GM23338 (cell line): ENCODE results near the gene UPF1. TPM values are rescaled to one million over a fixed set of nuclear protein-coding genes. Genes with fewer than 3 reads are reported as not detected.
A peak's percentile ranks its signal among the peaks of the same experiment; 100 is the strongest.

Experiments used
- ATAC-seq: fragments of 200-7000 bp; cut with Tn5 transposase; 3 replicates; pipeline ENCODE4 v1.9.1; 2020
- DNase-seq: peaks from one replicate; pipeline ENCODE4 v3.0.0-alpha.2; 2015; ENCODE audit warnings: low spot score
- H2AFZ ChIP-seq: fragments of 200-600 bp; sonication (generic); 2 replicates; pipeline ENCODE4 v1.8.0; 2016; ENCODE audit warnings: antibody characterized with exemption, mild to moderate bottlenecking, moderate library complexity
- H3F3A ChIP-seq: fragments of 200-600 bp; sonication (generic); replicated peaks from 2 replicates; pipeline ENCODE4 v1.8.0; 2017; ENCODE audit warnings: antibody characterized with exemption, mixed run types, low read depth
- H3K27ac ChIP-seq: fragments of 200-600 bp; sonication (generic); 2 replicates; pipeline ENCODE4 v1.6.1; 2016; ENCODE audit warnings: low read depth
- H3K27me3 ChIP-seq: fragments of 200-600 bp; sonication (generic); 2 replicates; pipeline ENCODE4 v1.8.0; 2016; ENCODE audit warnings: mild to moderate bottlenecking, mixed run types, moderate library complexity; ENCODE audit not compliant: insufficient read depth
- H3K36me3 ChIP-seq: fragments of 200-600 bp; sonication (generic); 2 replicates; pipeline ENCODE4 v1.8.0; 2016; ENCODE audit warnings: mild to moderate bottlenecking; ENCODE audit not compliant: insufficient read depth
- H3K4me1 ChIP-seq: fragments of 200-600 bp; sonication (generic); 2 replicates; pipeline ENCODE4 v1.8.0; 2016; ENCODE audit warnings: mild to moderate bottlenecking, moderate library complexity; ENCODE audit not compliant: insufficient read depth
- H3K4me2 ChIP-seq: fragments of 200-600 bp; sonication (generic); 2 replicates; pipeline ENCODE4 v1.7.1; 2017; ENCODE audit warnings: mixed run types
- H3K4me3 ChIP-seq: fragments of 200-600 bp; sonication (generic); 2 replicates; pipeline ENCODE4 v1.6.1; 2016; ENCODE audit warnings: mixed run types
- H3K79me2 ChIP-seq: fragments of 200-600 bp; sonication (generic); replicated peaks from 2 replicates; pipeline ENCODE4 v1.8.0; 2017; ENCODE audit warnings: mild to moderate bottlenecking; ENCODE audit not compliant: insufficient read depth
- H3K9me2 ChIP-seq: fragments of 200-600 bp; sonication (generic); 2 replicates; pipeline ENCODE4 v1.8.0; 2017; ENCODE audit not compliant: insufficient read depth
- H4K20me1 ChIP-seq: fragments of 200-600 bp; sonication (generic); replicated peaks from 2 replicates; pipeline ENCODE4 v1.8.0; 2017; ENCODE audit warnings: mild to moderate bottlenecking; ENCODE audit not compliant: insufficient read depth
- H3K27ac Mint-ChIP-seq: 2 replicates; pipeline ENCODE4 v1.8.0; 2020; ENCODE audit warnings: inconsistent platforms, mild to moderate bottlenecking, moderate library complexity, mixed read lengths
- H3K27me3 Mint-ChIP-seq: 3 replicates; pipeline ENCODE4 v1.8.0; 2022; ENCODE audit warnings: low read depth, mild to moderate bottlenecking, moderate library complexity, mixed read lengths, inconsistent platforms; ENCODE audit not compliant: insufficient read depth, poor library complexity
- H3K36me3 Mint-ChIP-seq: 3 replicates; pipeline ENCODE4 v1.8.0; 2021; ENCODE audit warnings: low read depth, mild to moderate bottlenecking, inconsistent platforms, moderate library complexity, mixed read lengths
- H3K4me1 Mint-ChIP-seq: 3 replicates; pipeline ENCODE4 v1.8.0; 2020; ENCODE audit warnings: mild to moderate bottlenecking, inconsistent platforms, mixed read lengths
- H3K4me3 Mint-ChIP-seq: 3 replicates; pipeline ENCODE4 v1.8.0; 2021; ENCODE audit warnings: moderate library complexity, mild to moderate bottlenecking, inconsistent platforms, mixed read lengths
- H3K9me3 Mint-ChIP-seq: 3 replicates; pipeline ENCODE4 v1.8.0; 2020; ENCODE audit warnings: moderate library complexity, mild to moderate bottlenecking, inconsistent platforms, mixed read lengths
- CREB1 ChIP-seq: fragments of 250-450 bp; sonication (Bioruptor Pico); IDR thresholded peaks from 2 replicates; pipeline ENCODE4 v1.5.0; 2020; ENCODE audit warnings: low read depth, mild to moderate bottlenecking, moderate library complexity
- EZH2 ChIP-seq: fragments of 200-600 bp; sonication (generic); IDR thresholded peaks from one replicate; pipeline ENCODE4 v1.8.0; 2017; ENCODE audit warnings: antibody characterized with exemption, mild to moderate bottlenecking, low read depth; ENCODE audit not compliant: unreplicated experiment
- JUNB ChIP-seq: IDR thresholded peaks from one replicate; pipeline ENCODE4 v1.6.1; 2016; ENCODE audit warnings: antibody characterized with exemption; ENCODE audit not compliant: unreplicated experiment
- STAT1 ChIP-seq: IDR thresholded peaks from one replicate; pipeline ENCODE4 v1.6.1; 2016; ENCODE audit warnings: antibody characterized with exemption; ENCODE audit not compliant: unreplicated experiment
- ZNF114 ChIP-seq: fragments of 250-450 bp; sonication (Bioruptor Pico); IDR thresholded peaks from 2 replicates; pipeline ENCODE4 v1.5.0; 2020; ENCODE audit warnings: mild to moderate bottlenecking, moderate library complexity
- polyA plus RNA-seq: library from polyadenylated mRNA; unstranded; fragments of >200 nt; fragmentation: Nextera tagmentation; extraction: Ambion mirVana; gene quantifications from 2 replicates; pipeline ENCODE4 v1.2.1, GENCODE V29; 2016
- total RNA-seq: library from RNA; depleted of rRNA; stranded (reverse); fragments of >200 nt; shearing (Covaris generic); gene quantifications from 2 replicates; pipeline ENCODE4 v1.2.3, GENCODE V29; 2014
- TF ChIP-seq, protein P1 (sequence below): IDR thresholded peaks from one replicate; pipeline ENCODE4 v1.6.1; 2018; ENCODE audit warnings: antibody characterized with exemption; ENCODE audit not compliant: unreplicated experiment
- TF ChIP-seq, protein P2 (sequence below): fragments of 250-450 bp; sonication (Bioruptor Pico); IDR thresholded peaks from 2 replicates; pipeline ENCODE4 v1.5.0; 2020; ENCODE audit warnings: mild to moderate bottlenecking, moderate library complexity
- TF ChIP-seq, protein P3 (sequence below), 2 experiments: fragments of 200-600 bp in 1 of 2; sonication (generic) in 1 of 2; conservative IDR thresholded peaks; 2 replicates each; pipeline versions ENCODE4 v1.5.1 to v1.6.1; 2016 to 2017; ENCODE audit warnings: antibody characterized with exemption in 2 of 2, low read depth in 2 of 2, mild to moderate bottlenecking in 2 of 2, moderate library complexity in 1 of 2

UPF1 gene
- total and polyA plus RNA-seq, 2 experiments from 2014 or later: 13.8 to 138 TPM

DNA sequence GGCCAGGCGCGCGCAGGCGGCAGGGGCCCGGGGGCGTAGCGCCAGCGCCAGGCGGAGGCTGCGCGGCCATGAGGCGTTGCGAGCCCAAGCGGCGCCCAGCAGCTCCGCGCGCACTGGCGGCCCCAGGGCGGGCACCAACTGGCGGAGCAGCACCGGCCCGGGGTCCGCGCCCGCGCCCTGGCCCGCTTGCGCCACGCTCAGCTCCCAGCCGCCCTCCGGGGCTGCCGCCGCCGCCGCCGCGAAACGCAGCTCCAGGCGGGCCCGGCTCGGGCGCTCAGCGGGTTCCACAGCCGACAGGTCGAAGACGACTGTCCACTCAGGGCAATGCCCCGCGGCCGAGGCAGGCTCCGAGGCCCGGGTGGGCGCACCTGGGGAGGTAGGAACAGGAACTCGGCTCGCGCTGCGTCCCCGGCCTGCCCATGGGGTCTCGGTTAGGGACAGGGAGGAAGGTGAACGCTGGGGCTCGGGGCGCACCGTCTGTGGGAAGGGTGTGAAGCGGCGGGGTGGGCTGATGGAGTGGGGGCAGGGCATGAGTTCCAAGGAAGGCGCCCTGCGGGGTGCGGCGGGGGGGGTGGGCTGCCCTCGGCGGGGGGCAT, 37.4 kb downstream of the UPF1 start:
- Mint-ChIP-seq H3K36me3 (peaks cover 28% of the 10 kb centered on the region), H3K4me1 (peaks cover 9% of the 10 kb centered on the region; the same call in 2 of the 3 replicates), H3K9me3 (no peaks in the 10 kb centered on the region; the same call in 1 of the 3 replicates), H3K4me3 (no peak overlapping the region; the same call in 2 of the 3 replicates), H3K27me3 (peaks cover 25% of the 10 kb centered on the region), H3K27ac (no peak overlapping the region)
- H3K79me2 ChIP-seq: no peaks in the 10 kb centered on the region
- H3F3A ChIP-seq: peaks cover 29% of the 10 kb centered on the region
- peak; percentile 13 for ATAC-seq
- H3K27me3 ChIP-seq: peaks cover 33% of the 10 kb centered on the region
- peaks cover 14% of the 10 kb centered on the region for H4K20me1 ChIP-seq
- H3K4me2 ChIP-seq: peak overlapping the region; percentile 84
- TF ChIP-seq ZNF114 (CRISPR knock-in tag): no peak
- peak; percentile 37 for TF ChIP-seq EZH2
- H3K4me1 ChIP-seq: peaks cover 5% of the 10 kb centered on the region; the same call in 1 of the 2 replicates
- H3K36me3 ChIP-seq: no peaks in the 10 kb centered on the region
- no peak overlapping the region for H3K27ac ChIP-seq
- DNase-seq: peak; percentile 64
- H3K9me2 ChIP-seq: no peaks in the 10 kb centered on the region
- H2AFZ ChIP-seq: no peak overlapping the region
- H3K4me3 ChIP-seq: peak overlapping the region; percentile 57

DNA sequence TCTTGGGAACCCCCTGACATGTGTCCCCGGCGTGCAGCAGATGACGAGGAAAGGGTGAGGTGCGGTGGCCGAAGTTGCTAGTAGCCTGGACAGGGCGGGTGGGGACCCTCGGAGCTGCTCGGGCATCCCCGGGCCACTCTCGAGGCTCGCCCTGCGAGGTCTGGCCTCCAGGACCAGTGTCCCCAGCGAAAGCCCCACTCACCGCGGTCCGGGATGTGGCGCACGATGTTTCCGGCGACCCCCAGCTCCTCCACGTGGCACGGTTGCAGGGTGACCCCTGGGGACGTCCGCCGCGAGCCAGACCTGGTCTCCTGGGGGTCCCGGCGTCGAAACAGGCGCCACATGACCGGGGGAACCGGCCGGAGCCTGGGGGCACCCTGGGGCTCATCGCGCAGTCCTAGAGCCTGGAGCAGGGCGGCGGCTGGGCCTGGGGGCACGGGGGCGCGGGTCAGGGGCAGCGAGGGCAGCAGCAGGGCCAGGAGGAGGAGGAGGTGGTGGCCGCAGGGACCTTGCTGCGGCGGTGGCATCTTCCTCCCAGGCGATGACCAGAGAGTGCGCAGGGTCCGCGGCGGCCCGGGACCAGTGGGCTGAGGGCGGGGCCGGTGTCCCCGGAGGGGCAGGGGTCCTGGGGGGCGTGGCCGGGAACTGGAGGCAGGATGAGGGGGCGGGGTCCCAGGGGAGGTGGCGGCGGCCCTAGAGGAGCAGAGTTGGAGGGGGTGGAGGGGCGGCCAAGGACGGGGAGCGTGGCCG, 38.2 kb downstream of the UPF1 start:
- Histone ChIP-seq H3K36me3 (no peaks in the 10 kb centered on the region), H3K79me2 (no peaks in the 10 kb centered on the region), H3K4me3 (peak overlapping the region; percentile 57), H2AFZ (no peak overlapping the region), H3K4me1 (peaks cover 5% of the 10 kb centered on the region; the same call in 1 of the 2 replicates), H3K27me3 (peaks cover 33% of the 10 kb centered on the region), H3K27ac (no peak overlapping the region), H3K9me2 (no peaks in the 10 kb centered on the region), H3F3A (peaks cover 26% of the 10 kb centered on the region), H3K4me2 (peak overlapping the region; percentile 84), H4K20me1 (peaks cover 14% of the 10 kb centered on the region)
- peaks cover 27% of the 10 kb centered on the region for H3K36me3 Mint-ChIP-seq
- peaks cover 29% of the 10 kb centered on the region for H3K27me3 Mint-ChIP-seq
- H3K9me3 Mint-ChIP-seq: no peaks in the 10 kb centered on the region; the same call in 1 of the 3 replicates
- peak; percentile 47 for ATAC-seq
- DNase-seq: peak; percentile 88
- H3K4me1 Mint-ChIP-seq: peaks cover 9% of the 10 kb centered on the region; the same call in 2 of the 3 replicates
- no peak overlapping the region for H3K27ac Mint-ChIP-seq
- H3K4me3 Mint-ChIP-seq: no peak overlapping the region; the same call in 2 of the 3 replicates
- TF ChIP-seq, protein P1, sequence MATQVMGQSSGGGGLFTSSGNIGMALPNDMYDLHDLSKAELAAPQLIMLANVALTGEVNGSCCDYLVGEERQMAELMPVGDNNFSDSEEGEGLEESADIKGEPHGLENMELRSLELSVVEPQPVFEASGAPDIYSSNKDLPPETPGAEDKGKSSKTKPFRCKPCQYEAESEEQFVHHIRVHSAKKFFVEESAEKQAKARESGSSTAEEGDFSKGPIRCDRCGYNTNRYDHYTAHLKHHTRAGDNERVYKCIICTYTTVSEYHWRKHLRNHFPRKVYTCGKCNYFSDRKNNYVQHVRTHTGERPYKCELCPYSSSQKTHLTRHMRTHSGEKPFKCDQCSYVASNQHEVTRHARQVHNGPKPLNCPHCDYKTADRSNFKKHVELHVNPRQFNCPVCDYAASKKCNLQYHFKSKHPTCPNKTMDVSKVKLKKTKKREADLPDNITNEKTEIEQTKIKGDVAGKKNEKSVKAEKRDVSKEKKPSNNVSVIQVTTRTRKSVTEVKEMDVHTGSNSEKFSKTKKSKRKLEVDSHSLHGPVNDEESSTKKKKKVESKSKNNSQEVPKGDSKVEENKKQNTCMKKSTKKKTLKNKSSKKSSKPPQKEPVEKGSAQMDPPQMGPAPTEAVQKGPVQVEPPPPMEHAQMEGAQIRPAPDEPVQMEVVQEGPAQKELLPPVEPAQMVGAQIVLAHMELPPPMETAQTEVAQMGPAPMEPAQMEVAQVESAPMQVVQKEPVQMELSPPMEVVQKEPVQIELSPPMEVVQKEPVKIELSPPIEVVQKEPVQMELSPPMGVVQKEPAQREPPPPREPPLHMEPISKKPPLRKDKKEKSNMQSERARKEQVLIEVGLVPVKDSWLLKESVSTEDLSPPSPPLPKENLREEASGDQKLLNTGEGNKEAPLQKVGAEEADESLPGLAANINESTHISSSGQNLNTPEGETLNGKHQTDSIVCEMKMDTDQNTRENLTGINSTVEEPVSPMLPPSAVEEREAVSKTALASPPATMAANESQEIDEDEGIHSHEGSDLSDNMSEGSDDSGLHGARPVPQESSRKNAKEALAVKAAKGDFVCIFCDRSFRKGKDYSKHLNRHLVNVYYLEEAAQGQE: no peak
- TF ChIP-seq, protein P2, sequence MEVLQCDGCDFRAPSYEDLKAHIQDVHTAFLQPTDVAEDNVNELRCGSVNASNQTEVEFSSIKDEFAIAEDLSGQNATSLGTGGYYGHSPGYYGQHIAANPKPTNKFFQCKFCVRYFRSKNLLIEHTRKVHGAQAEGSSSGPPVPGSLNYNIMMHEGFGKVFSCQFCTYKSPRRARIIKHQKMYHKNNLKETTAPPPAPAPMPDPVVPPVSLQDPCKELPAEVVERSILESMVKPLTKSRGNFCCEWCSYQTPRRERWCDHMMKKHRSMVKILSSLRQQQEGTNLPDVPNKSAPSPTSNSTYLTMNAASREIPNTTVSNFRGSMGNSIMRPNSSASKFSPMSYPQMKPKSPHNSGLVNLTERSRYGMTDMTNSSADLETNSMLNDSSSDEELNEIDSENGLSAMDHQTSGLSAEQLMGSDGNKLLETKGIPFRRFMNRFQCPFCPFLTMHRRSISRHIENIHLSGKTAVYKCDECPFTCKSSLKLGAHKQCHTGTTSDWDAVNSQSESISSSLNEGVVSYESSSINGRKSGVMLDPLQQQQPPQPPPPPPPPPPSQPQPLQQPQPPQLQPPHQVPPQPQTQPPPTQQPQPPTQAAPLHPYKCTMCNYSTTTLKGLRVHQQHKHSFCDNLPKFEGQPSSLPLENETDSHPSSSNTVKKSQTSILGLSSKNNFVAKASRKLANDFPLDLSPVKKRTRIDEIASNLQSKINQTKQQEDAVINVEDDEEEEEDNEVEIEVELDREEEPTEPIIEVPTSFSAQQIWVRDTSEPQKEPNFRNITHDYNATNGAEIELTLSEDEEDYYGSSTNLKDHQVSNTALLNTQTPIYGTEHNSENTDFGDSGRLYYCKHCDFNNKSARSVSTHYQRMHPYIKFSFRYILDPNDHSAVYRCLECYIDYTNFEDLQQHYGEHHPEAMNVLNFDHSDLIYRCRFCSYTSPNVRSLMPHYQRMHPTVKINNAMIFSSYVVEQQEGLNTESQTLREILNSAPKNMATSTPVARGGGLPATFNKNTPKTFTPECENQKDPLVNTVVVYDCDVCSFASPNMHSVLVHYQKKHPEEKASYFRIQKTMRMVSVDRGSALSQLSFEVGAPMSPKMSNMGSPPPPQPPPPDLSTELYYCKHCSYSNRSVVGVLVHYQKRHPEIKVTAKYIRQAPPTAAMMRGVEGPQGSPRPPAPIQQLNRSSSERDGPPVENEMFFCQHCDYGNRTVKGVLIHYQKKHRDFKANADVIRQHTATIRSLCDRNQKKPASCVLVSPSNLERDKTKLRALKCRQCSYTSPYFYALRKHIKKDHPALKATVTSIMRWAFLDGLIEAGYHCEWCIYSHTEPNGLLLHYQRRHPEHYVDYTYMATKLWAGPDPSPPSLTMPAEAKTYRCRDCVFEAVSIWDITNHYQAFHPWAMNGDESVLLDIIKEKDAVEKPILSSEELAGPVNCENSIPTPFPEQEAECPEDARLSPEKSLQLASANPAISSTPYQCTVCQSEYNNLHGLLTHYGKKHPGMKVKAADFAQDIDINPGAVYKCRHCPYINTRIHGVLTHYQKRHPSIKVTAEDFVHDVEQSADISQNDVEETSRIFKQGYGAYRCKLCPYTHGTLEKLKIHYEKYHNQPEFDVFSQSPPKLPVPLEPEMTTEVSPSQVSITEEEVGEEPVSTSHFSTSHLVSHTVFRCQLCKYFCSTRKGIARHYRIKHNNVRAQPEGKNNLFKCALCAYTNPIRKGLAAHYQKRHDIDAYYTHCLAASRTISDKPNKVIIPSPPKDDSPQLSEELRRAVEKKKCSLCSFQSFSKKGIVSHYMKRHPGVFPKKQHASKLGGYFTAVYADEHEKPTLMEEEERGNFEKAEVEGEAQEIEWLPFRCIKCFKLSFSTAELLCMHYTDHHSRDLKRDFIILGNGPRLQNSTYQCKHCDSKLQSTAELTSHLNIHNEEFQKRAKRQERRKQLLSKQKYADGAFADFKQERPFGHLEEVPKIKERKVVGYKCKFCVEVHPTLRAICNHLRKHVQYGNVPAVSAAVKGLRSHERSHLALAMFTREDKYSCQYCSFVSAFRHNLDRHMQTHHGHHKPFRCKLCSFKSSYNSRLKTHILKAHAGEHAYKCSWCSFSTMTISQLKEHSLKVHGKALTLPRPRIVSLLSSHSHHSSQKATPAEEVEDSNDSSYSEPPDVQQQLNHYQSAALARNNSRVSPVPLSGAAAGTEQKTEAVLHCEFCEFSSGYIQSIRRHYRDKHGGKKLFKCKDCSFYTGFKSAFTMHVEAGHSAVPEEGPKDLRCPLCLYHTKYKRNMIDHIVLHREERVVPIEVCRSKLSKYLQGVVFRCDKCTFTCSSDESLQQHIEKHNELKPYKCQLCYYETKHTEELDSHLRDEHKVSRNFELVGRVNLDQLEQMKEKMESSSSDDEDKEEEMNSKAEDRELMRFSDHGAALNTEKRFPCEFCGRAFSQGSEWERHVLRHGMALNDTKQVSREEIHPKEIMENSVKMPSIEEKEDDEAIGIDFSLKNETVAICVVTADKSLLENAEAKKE (CRISPR knock-in tag): no peak
- TF ChIP-seq CREB1 (CRISPR knock-in tag) (no peak), STAT1 (no peak), JUNB (no peak)
- TF ChIP-seq, protein P3, sequence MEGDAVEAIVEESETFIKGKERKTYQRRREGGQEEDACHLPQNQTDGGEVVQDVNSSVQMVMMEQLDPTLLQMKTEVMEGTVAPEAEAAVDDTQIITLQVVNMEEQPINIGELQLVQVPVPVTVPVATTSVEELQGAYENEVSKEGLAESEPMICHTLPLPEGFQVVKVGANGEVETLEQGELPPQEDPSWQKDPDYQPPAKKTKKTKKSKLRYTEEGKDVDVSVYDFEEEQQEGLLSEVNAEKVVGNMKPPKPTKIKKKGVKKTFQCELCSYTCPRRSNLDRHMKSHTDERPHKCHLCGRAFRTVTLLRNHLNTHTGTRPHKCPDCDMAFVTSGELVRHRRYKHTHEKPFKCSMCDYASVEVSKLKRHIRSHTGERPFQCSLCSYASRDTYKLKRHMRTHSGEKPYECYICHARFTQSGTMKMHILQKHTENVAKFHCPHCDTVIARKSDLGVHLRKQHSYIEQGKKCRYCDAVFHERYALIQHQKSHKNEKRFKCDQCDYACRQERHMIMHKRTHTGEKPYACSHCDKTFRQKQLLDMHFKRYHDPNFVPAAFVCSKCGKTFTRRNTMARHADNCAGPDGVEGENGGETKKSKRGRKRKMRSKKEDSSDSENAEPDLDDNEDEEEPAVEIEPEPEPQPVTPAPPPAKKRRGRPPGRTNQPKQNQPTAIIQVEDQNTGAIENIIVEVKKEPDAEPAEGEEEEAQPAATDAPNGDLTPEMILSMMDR (conservative IDR thresholded peaks at IDR 0.05; ENCODE audit: low read depth in 2 of 2): no peak
